Measurements from ENCODE around the gene GEMIN7.
"Not testable (repeated sequence)": the region's sequence is repeated elsewhere in the genome, so short reads cannot be mapped to it uniquely, and the experiment has no call there.

Gene GEMIN7

DNA sequence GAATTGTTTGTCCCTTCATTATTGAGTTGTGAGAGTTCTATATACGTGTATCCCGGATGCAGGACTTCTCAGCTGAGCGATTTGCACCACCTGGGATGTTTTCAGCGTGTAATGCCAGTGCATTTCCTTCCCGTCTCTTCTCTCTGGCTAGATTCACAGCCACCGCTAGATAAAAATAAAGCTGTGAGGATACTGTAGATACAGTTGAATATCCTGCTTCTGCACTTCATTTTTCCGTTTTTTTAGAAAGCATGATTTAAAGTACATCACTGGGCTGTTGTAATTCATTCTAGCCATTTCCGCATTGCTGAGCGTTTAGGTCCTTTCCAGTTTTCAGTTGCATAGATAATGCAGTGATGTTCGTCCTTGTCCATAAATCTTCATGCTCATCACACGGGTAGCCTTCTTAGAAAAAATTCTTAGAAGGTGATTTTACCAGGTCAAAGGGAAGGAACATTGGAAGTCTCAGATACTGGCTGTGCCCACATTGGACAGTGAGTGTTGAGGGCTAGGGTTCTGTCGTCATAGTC, 28.6 kb downstream of the GEMIN7 start:
- DNase-seq, result no peak

DNA sequence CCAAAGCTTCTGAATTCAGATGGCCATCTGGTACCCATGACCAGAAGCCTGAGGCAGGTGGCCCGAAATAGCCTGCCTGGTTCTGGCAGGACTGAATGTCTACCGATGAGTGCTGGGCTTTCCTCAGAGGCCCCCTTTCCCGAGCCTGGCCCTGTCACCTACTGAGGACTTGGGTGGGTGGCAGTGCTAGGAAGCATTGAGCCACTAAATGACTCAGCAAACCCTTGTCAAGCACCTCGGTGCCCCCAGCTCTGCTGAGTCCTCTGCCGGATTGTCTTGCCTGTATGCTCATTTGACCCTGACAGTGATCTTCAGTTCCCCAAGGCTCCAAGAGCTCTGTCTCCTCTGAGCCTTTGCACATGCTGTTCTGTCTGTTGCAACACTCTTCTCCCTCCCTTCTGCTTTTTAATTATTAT, 31.8 kb downstream of the GEMIN7 start:
- DNase-seq, result no peak

DNA sequence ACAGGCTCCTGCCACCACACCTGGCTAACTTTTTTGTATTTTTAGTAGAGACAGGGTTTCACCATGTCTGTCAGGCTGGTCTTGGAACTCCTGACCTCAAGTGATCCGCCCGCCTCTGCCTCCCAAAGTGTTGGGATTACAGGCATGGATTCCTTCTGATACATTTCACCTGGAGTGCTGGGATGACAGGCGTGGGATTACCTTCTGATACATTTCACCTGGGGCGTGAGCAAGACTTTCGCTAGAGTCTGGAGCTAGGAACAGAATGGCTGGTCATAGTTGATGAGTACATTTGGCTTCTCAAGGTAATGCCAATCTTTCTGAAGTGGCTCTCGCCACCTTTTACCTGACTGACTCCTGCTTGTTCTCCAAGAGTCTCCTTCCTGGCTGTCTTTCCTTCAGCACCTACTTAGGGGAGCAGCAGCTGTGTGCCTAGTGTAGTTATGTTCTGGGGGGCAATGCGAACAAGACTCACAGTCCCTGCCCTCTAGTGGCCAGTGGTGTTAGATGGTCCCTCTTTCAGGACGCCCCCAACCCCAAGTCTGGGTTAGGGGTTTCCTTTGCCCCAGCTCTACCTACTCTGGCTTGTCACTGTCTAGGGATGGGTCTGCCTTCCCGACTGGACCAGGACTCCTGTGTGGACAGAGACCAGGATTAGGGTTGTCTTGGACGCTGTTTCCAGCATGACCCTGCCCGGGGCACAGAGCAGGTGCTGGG, 33.2 kb downstream of the GEMIN7 start:
- DNase-seq, result no peak

DNA sequence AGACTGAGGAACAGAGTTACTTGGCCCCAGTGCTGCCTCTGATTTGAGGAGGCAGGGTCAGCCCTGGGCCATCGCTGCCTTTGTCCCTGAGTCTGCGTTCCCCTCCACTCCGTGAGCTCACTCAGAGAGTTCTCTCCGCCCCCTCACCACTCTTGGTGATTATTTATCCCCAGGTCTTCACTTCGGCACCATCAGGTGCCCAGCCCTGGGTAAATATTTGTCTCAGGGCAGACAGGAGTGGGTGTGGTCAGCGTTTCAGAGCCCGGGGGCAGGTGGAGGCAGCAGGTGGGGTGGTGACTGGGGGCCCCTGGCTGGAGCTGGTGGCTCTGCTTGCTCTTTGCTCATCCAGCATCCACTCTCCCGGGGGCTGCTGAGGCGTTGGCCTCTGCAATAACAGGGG, 34.6 kb downstream of the GEMIN7 start:
- no peak for DNase-seq

DNA sequence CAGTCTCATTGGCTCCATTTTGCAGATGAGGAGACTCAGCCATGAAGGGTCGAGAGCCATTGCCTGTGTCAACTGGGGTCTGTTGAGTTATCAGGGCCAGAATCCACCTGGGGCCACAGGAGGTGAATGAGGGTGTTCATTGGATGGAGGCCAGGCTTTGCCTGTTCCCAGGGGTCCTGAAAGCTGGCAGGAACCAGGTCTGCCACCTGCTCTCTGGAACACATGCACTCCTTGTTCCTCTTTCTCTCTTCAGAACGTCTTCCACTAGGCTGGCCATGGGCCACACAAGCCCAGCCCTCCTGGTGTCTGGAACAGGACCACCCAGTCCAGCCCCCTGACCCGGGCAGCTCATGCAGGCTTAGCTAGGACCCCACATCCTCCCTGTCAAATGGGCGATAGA, 35.1 kb downstream of the GEMIN7 start:
- no peak for DNase-seq

DNA sequence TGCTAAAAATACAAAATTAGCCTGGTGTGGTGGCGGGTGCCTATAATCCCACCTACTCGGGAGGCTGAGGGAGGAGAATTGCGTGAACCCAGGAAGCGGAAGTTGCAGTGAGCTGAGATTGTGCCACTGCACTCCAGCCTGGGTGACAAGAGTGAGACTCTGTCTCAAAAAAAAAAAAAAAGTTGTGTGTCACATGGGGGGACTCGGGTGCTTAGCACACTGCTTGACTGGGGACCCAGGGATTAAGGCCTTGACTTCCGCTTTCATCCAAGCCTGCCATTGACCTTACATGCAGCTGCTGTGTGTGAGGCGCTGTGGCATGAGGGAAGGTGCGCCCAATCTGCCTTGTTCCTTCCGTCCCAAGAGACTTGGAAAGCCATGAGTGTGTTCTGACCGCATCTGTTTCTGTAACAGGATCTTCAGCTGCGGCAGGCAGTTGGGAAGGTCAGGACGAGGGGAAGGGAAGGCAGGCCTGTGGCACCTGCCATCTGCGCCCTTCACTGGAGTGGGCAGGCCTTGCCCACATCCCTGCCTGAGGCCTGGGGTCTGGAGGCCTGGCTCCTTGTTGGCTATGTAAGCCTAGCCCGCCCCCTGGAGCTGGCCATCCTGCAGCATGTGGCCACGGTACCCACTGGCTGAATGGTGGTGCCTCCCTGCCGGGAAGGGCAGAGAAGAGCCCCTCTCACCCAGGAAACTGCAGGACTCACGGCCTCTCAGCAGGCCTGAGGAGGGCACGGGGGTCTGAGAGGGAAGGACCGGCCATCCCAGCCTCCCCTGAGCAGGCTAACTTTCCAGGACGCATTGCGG, 37.0 kb downstream of the GEMIN7 start:
- DNase-seq, result no peak

DNA sequence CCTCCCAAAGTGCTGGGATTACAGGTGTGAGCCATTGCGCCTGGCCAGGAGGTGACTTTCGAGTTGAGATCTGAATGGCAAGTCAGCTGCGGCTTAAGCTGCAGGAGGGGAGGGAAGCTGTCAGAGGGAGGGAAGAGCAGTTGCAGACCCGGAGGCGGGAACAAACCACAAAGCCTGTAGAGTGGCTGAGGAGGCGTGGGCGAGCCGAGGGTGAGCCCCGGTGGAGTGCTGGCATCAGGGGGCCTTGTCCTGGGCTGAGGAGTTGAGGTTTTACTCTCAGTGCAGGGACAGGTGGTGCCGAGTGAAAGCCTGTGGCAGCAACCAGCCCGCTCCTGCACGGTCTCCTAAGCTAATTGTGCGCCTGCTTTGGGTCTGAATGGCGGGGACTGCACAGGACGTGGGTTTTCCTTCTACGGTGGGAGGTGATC, 38.1 kb downstream of the GEMIN7 start:
- DNase-seq, result peak; percentile 22 to 31

DNA sequence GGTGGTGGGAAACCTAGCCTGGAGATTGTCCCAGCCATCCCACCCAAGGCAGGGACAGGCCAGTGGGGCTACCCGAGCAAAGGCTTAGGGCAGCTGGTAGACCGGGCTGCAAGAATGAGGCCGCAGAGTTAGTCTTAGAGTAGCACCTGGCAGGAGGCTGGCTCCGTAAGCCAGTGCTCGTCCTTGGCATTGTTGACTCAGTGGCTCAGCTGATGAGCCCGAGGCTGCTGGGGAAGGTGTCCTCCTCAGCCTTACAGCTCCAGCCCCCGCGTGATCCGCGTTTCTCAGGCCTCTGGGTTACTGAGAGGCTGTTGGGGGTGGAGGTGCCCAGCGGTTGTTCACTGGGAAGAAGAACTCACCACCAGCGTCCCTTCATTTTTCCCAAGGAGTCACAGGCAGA, 38.6 kb downstream of the GEMIN7 start:
- no peak for DNase-seq

DNA sequence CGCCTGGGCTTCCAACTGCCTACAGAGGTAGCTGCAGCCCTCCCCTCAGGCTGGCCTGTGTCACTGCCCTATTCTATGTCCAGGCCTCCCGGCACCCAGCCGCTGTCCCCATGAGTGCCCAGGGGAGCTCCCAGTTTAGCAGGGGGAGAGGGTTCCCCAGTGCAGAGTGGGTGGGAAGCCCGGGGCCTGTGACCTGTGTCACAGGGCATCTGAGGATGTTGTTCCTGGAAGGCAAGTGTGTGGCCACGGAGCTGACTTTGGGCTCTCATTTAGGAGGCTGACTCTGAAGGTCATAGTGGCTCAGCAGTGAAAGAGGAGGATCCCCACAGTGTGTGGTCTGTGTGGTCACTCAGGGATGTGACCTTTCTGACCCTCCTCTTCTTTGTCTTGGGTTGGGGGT, 39.0 kb downstream of the GEMIN7 start:
- DNase-seq, result no peak

DNA sequence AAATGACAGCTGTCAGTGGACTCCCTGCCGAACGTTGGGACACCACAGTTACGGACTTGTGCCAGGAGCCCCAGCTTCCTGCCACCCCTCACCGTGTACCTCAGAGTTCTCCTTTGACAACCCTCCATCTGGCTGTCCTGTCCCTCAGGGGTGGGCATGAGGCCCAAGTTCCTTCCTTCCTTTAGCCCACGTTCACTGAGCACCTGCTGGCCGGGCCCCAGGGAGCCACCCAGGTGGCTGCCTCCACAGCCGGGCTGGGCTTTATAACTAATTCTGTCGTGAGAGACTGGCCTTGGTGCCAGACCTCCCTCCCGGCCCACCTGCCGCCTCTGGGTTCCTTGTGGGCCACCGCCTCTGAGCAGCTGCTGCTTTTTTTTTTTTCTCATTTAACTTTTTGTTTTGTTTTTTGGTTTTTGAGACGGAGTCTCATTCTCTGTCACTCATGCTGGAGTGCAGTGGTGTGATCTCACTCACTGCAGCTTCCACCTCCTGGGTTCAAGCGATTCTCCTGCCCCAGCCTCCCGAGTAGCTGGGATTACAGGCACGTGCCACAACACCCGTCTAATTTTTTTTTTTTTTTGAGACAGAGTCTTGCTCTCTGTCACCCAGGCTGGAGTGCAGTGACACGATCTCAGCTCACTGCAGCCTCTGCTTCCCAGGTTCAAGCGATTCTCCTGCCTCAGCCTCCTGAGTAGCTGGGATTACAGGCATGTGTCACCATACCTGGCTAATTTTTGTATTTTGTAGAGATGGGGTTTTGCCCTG, 39.7 kb downstream of the GEMIN7 start:
- DNase-seq, result not testable (repeated sequence)

DNA sequence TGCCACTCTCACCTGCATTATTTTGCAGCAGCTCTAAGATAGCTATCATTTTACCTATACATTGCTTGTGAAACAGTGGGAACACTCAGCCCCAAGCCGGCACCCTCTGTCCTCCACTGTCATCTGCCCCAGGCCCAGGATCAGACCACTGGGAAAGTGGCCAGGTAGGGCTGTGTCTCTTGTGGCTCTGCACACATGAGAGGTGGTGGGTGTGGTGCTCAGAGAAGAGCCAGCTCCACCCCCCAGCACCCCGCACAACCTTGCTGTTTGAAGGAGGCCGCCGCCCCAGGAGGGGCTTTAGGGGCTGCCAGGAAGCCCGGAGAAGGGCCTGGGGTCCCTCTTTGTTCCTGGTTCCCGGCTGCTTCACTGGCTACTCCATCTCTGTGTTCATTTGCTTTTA, 40.5 kb downstream of the GEMIN7 start:
- no peak for DNase-seq

DNA sequence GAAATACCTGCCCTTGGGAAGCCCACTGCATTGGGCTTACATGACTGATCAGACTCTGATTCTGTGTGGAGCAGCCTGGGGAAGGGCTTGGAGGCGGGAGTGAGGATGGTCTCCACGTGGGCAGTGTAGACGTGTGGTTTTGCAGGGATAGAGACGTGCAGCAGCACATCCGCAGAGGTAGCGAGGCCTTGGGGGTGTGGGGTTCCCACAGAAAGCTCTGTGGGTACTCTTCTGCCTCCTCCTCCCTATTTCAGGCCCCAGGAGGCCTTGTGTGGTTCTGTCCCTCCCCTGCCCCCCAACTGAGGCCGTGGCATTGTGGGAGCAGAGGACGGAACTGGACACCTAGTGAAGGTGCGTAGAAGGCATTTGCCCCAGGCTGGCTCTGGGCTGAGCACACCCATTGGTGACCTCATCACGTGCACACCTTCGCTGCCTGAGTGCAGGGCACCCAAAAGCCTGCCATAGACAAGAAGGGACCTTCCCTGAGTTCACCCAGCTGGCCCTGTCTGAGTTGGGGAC, 42.8 kb downstream of the GEMIN7 start:
- no peak for DNase-seq

DNA sequence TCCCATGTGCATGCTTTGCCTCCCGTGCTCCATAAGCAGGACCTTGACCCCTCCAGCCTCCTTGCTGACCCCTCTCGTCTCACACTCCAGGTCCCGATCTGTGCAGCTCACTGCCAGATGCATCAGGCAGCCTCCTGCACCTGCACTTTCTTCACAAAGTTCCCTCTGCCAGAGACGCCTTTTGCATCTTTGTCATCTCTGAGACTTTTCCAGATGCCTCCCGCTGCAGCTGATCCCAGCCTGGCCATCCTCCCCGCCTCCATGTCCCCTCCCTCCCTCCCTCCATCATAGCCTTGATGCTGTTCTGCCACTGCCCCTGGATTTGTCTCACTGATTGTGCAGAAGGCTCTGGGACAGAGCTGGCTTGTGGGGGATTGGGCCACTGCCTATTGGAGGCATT, 43.8 kb downstream of the GEMIN7 start:
- DNase-seq, result no peak

DNA sequence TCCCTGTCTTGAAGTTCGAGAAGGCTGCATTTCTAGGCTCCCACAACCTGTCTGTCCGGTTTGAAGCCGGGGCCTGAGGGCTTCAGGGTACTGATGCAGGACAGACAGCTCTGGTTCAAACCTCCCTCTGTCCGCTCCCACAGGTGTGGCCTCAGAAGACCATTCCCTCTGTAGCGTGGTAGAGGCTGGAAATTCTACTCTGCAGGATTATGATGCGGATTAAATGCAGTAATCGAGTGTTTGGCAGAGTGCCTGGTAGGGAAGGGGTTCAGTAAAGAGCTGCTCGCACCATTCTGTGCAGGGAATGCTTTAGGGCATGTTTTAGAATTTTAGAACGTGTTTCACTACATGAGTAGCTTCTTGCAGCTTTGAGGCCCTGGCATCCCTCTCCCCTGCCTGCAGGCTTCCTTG, 44.4 kb downstream of the GEMIN7 start:
- no peak for DNase-seq

DNA sequence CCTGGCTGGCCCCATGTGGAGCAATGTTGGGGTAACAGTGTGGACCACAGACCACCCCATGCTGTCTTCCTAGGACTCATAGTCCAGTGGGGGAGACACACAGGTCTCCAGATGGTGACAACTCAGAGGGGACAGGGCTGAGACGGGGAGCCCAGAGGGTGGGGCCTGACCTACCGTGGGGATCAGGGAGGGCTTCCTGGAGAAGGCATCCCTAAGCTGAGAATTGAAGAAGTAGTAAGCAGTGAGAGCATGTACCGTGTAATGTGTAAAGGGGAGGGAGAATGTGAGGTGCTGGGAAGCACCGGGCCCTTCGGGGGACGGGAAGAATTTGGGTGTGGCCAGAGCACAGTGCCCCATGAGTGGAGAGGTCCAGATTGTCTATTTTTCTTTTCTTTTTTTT, 45.0 kb downstream of the GEMIN7 start:
- no peak for DNase-seq

DNA sequence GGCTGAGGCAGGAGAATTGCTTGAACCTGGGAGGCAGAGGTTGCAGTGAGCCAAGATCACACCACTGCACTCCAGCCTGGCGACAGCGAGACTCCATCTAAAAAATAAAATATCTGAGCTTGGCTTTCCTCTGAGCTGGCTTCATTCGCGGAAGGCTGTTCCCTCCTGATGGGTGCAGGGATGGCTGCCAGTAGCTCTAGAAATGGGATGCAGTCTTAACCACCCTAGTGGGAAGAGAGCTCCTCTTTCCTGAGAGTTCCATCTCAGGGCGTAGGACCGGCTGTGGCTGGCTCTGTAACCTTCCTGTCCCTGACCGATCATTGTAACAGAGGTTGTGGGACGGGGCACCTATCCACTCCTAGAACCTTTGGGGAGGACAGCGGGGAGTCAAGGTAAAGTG, 46.3 kb downstream of the GEMIN7 start:
- no peak for DNase-seq

DNA sequence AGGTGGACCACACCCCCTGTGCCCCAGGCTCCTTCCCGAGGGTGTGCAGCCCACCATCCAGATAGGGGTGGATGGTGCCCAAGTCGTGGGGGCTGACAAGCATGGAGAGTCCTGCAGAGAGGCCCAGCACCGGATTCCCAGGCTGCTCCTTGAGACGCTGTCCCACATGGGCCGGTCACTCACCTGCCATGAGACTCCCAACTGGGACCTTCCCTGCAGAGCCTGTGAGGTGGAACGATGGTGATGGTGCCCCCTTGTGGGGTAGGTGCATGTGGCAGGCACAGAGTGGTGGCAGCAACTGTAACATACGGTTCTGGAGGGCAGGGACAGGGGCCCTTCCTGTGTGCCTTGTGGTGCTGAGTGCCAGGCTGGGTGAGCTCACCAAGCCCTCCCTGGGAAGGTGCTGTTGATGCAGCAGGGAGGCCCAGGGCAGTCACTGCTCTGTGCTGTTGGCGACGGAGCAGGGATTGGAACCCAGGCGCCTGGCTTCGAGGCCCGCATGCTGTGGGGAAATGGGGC, 47.0 kb downstream of the GEMIN7 start:
- peak; percentile 65 to 70 for DNase-seq

DNA sequence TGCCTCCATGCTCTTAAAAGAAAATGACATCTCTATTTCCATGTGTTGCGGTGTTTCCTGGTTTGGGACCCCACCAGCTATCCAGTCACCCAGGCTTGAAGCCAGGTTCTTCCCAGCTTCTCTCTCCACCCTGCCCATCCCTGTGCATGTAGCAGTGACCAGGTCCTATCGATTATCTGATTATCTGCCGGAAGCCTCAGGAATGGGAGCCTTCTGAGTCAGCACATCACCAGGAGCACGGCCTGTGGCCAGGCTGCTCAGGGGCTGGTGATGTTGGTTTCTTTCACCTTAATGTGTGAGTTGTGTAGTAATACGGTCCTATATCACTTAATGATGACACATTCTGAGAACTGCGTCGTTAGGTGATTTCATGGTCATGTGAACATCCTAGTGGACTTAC, 47.6 kb downstream of the GEMIN7 start:
- no peak for DNase-seq

DNA sequence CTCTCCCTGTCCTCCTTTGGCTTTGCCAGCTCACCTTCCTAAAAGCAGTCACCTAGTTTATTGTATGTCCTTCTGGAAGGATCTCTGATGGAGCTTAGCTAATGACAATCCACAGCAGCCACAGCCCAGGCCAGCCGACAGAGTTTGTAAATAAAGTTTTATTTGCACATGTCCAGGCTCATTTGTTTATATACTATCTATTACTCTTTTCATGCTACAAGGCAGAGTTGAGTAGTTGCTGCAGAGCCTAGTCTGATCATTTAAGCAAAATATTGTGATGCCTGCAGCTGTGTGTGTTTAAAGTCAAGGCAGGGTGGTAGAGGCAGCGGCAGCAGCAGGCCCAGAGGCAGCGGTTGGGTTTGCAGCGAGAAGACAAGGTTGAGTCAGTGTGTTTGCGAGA, 49.1 kb downstream of the GEMIN7 start:
- no peak for DNase-seq

DNA sequence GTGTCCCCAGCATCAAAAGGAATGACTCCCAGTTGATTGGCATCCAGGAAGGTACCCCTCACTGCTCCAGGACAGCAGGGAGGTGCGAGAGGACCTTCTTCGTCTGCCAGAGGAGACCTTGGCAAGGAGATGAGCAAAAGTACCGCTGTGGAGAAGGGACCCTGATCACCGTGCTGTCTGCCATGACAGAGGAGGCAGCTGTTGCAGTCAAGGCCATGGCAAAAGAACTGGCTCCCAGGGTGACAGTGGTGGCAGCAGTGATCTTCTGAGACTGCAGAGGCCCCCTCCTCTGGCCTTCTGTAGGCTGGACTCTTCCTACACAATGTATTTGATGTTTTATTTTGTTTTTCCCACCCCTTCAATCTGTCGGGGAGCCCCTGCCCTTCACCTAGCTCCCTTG, 49.7 kb downstream of the GEMIN7 start:
- DNase-seq, result no peak

DNA sequence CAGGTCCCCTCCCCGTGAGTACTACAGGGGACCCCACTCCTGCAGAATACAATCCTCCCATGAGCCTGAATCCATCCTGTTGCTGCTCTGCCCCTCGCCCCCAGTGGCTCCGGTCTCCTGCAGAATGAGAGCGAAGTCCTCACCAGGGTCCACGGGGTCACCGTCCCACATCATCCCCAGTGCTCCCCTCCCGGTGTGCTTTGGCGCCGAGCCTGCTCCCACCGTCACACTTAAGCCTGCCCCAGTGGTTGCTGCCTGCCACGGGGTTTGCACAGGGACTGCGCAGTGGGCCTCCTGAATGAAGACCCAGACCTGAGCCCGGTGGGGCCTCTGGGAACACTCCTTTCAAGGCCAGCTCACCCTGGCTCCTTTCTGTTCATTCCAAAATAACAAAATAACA, 51.2 kb downstream of the GEMIN7 start:
- DNase-seq, result no peak

DNA sequence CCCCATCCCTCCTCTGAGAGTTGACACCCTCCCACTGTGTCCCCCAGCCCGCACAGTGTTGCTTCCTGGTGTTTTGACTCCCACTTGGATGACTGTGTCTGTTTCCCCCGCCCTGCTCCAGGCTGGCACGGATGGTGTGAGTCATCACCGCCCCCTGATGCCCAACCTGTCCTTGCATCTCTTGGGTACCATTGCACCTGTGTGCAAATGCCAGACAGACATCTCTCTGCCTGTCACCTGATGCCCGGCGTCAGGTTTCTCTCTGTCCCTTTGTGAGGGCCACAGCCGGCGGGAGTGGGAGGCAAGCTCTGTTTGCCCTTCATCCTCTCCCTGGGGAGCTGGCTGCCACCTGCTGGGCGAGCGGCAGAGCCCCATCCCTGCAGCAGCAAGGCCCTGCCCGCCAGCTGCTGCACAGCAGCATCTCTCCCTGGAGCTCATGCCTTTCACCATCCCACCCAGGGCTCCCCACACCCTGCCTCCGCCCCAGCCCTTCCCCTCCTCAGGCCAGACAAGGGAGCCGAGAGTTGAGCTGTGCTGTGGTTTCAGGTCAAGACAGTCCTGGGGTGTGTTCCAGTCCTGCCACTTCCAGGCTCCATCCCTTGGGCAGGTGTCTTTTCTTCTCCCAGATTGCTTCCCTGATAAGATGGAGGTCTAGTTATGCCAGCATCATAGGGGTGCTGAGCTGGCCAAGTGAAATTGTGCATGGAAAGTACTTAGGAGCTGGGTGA, 52.0 kb downstream of the GEMIN7 start:
- no peak for DNase-seq
